Posterior vena cava (tissue), 2 donors: Measurements from ENCODE around the gene OR52N1. TPM values are rescaled to one million over a fixed set of nuclear protein-coding genes. Genes with fewer than 3 reads are reported as not detected.

Experiments used
- DNase-seq: peaks from one replicate; pipeline ENCODE4 v3.0.0-alpha.2; 2020; ENCODE audit warnings: low spot score
- intact Hi-C, 2 donors: fragments of 100-400 bp; cut with DNase I; formaldehyde crosslinking; loops; one replicate each; pipeline versions ENCODE4 v1.14.1 to v1.14.2; 2022 to 2023
- long read RNA-seq, 2 donors: library from polyadenylated mRNA; unstranded; transcript quantifications; one replicate each; pipeline ENCODE4 v2.0.0, GENCODE V29; 2020 to 2021
- total RNA-seq, 2 donors: library from RNA; stranded (reverse); fragmentation: NEBNext Ultra II Directional; extraction: Animal tissue kit (Norgen Biotek cat#: 25700); gene quantifications; one replicate each; pipeline ENCODE4 v1.2.1, GENCODE V29; 2021
- donor health status: DM: yes; HTN: yes; CAD: no.
- donor health status: DM: yes; HTN: yes; CAD: no.

Gene OR52N1
- not detected for total RNA-seq
- long read RNA-seq, donor 1: 0 reads
- long read RNA-seq, donor 2: 0 reads

- DNase-seq: no peak
- intact Hi-C loops: no loop called here
These were observed at the start of gene OR52N1 for GRCh38 chr11:5791165-5791564. Gene OR52N1, minus strand, starts transcription at chr11:5791265. Its CDS starts 2,449 bp downstream, at chr11:5788816.

DNA sequence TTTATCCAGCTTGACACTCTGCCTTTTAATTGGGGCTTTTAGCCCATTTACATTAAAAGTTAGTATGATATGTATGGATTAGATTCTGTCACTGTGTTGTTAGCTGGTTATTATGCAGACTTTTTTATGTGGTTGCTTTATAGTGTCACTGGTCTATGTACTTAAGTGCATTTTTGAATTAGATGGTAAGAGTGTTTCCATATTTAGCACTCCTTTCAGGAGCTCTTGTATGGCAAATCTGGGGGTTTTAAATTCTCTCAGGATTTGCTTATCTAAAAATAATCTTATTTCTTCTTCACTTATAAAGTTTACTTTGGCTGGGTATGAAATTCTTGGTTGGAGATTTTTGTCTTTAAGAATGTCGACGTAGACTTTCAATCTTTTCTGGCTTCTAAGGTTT lies 46.6 kb upstream of the OR52N1 start:
- intact Hi-C loops: no loop called here
- DNase-seq: no peak

GRCh38 chr11:5833446-5833845 lies 42.4 kb upstream of the OR52N1 start:
- intact Hi-C loops: no loop called here
- no peak for DNase-seq

GRCh38 chr11:5831196-5831829 lies 40.2 kb upstream of the OR52N1 start:
- intact Hi-C loops: no loop called here
- no peak for DNase-seq

GRCh38 chr11:5818245-5818886 lies 27.3 kb upstream of the OR52N1 start:
- intact Hi-C loops: no loop called here
- no peak for DNase-seq

- intact Hi-C loops: no loop called here
- no peak for DNase-seq
These were observed 24.5 kb upstream of the OR52N1 start for GRCh38 chr11:5815534-5815933.

- intact Hi-C loops: no loop called here
- no peak for DNase-seq
These were observed 19.1 kb upstream of the OR52N1 start for GRCh38 chr11:5809905-5810795.

- DNase-seq: no peak
- intact Hi-C loops: no loop called here
These were observed 18.1 kb upstream of the OR52N1 start for GRCh38 chr11:5809122-5809519.

DNA sequence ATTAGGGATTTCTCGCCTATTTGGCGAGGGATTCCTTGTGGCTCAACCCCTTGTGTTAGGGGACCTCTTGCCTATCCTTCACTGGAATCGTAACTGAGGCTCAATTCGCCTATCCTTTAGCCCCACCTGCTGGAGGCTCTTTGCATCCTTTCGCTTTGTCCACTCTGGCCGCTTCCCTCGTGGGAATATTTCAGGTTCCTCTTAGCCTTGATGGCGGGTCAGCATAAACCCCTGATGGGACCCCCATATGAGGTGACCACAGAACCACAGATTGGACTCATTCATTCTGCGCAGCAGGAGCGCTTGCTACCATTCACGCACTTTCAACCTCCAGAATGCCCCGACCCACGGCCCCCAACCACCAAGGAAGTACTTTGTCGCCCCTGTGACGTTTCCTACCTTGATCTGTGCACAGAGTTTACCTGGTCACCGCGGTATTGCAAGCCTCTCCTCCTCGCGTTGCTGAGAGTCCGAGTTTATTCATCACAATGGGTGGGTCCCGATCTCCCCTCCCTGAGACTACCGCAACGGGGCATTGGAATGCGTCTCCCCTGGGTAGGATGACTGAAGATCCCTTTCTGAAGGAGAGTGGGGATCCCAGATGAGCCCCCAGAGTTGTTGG lies 17.5 kb upstream of the OR52N1 start, which contains the start of gene OR52N2:
OR52N2 (plus strand) TSS at position 425 of the 622 bp plus-strand sequence. CDS start 11,412 bp downstream, outside the sequence.
- intact Hi-C loops: no loop called here
- DNase-seq: peak; percentile 80

DNA sequence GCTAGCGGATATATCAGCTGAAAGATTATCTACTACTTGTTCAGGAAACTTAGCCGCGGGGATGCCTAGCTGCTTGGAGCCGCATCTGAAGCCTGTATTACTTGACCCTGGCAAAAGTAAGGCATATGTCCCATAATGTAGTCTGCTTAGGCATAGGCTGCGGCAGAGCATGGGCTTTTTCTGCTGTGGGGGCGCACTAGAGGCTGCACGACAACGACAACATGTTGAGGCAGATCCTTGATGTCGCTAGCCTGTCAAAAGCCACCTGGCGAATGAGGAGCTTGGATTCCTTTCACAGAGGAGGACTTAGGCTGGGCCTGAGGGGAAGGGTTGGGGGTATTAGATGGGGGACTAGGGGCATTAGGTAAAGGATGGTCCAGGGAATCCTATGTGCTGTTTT lies 16.5 kb upstream of the OR52N1 start:
- intact Hi-C loops: no loop called here
- DNase-seq: no peak

GRCh38 chr11:5803982-5804381 lies 12.9 kb upstream of the OR52N1 start:
- intact Hi-C loops: no loop called here
- DNase-seq: no peak

DNA sequence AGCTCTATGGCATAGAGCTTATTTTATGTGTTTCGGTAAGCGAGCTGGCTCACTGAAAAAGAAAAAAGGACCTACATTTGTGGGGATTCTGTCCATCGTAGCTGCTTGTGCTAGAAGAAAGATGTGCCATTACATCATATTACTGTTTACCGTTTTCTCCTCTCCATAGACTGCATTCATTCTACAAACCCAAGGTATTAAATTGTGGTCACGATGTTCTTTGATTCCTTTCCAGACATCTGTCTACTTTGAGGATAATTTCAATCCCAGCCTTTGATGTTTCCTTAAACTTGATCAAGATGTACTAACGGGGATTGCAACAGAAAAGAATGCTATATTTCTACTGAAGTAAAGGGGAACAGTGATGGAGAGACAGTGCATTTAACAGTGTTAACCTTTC lies 5.5 kb upstream of the OR52N1 start:
- intact Hi-C loops: no loop called here
- DNase-seq: no peak

DNA sequence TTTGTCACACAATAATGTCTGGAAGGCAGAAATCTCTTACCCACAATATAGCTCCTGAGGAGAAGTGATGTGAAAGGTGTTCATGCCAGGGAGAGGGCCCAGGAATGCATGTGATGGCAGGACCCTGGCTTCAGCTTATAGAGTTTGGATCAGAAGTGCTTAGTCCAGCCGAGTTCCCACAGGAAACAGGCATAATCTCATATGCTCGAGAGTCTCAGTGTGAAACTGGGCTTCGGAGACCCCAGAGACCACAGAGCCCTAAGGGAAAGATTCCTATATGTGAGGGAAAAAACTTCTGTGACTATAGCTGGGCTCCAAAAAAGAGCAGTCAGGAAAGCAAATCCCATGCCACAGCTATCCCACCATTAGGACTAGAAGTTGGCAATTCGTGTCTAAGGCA lies 7.8 kb downstream of the OR52N1 start, which contains the start of gene OR52N5:
OR52N5 (minus strand) TSS at position 101 of the 400 bp plus-strand sequence. CDS start 4,721 bp downstream, outside the sequence.
- intact Hi-C loops: no loop called here
- DNase-seq: no peak

- DNase-seq: no peak
- intact Hi-C loops: no loop called here
These were observed 24.0 kb downstream of the OR52N1 start for GRCh38 chr11:5767056-5767455.

DNA sequence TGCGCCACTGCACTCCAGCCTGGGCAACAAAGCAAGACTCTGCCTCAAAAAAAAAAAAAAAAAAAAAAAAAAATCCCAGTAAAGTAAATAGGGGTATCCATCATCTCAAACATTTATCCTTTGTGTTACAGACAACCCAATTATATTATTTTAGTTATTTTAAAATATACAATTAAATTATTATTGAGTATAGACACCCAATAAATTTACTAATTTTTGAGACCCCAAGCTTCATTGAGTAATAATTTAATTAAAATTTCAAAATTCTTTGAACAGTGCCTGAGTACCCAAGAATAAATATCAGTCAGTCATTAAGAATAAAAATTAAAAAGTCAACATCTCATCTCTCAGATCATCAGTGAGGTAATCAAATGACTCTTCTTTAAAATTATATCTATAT lies 37.1 kb downstream of the OR52N1 start, which contains the start of gene OR52N4:
OR52N4 (plus strand) TSS at position 301 of the 400 bp plus-strand sequence. CDS start 498 bp downstream, outside the sequence.
- intact Hi-C loops: no loop called here
- no peak for DNase-seq

DNA sequence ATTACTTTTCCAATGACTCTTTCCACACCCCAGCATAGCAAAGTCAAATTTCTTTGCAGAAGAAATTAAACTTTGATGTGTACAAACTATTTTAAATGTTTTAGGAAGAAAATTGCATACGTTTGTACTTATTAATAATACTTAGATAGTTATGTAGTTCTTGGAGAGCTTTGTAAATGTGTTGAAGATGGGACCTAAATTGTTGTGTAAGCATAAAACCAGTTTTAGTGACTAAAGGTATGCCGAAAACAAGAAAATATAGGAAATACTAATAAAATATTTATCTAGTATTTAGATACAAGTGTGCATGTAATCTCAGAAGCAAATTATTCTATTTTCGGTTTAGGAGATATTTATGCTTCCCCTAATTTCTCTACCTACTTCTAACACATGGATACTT lies 41.2 kb downstream of the OR52N1 start:
- DNase-seq: no peak
- intact Hi-C loops: no loop called here

DNA sequence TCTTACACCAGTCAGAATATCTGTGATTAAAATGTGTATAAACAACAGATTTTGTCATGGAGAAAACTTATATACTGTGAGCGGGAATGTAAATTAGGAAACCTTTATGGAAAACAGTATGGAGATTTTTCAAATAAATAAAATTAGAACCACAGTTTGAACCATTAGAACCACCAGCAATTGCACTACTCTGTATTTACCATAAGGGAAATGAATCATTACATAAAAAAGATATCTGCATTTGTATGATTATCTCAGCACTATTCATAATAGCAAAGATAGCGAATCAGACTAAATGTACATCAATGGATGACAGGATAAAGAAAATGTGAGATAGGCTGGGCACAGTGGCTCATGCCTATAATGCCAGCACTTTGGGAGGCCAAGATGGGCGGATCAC lies 44.5 kb downstream of the OR52N1 start:
- no peak for DNase-seq
- intact Hi-C loops: no loop called here

- no peak for DNase-seq
- intact Hi-C loops: no loop called here
These were observed 52.6 kb downstream of the OR52N1 start for GRCh38 chr11:5738431-5738830.

DNA sequence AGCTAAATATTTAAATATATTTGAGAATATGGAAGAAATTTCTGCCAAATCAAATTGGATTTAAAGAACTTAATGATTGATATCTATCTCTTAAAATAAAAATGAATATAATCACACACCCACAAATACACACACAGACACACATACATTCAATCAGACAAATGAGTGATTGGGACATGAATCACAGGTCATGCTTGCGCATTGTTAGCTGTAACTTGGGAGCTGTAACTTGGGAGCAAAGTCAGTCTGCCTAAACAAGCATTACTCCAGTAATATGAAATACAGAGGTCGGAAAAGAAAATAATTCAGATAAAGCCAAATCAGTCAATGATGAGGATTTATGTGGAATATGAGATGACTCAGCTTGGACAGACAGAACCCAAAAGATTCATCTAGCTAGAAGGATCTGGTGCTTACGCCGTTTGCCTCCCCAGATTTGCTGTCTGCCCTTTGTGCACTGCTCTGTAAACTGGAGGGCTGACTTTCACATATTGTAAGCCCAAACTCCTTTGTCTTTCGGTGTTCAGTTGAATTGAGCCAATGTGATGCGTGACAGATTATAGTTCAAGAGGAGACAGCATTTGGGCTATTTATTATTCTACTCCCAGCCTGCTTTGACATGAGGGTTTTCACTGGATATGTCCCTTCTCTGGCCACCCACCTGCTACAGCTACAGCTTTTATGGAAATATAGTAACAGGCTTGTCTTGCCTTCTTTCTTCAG lies 53.2 kb downstream of the OR52N1 start:
- no peak for DNase-seq
- intact Hi-C loops: no loop called here
